A549 (cell line): Measurements from ENCODE around the gene DYNLRB1.
"Not testable (repeated sequence)": the region's sequence is repeated elsewhere in the genome, so short reads cannot be mapped to it uniquely, and the experiment has no call there.

Experiments used
- BCL3 ChIP-seq: fragments of >200 bp; sonication (Bioruptor Twin); formaldehyde crosslinking; IDR thresholded peaks from 3 replicates; pipeline ENCODE4 v1.6.1; 2016
- CEBPB ChIP-seq, 2 experiments: fragments of >200 bp in 1 of 2; sonication (Bioruptor Twin) in 1 of 2; formaldehyde crosslinking in 1 of 2; IDR thresholded peaks; 2 replicates each; pipeline ENCODE4 v1.6.1; 2012 to 2016
- CTCF ChIP-seq: fragments of >200 bp; sonication (Bioruptor Twin); formaldehyde crosslinking; IDR thresholded peaks from 3 replicates; pipeline ENCODE4 v1.5.1; 2016
- HEYL ChIP-seq: fragments of 250-450 bp; sonication (Bioruptor Pico); IDR thresholded peaks from 2 replicates; pipeline ENCODE4 v1.8.0; 2021; ENCODE audit warnings: mild to moderate bottlenecking, moderate library complexity
- HMGXB4 ChIP-seq: fragments of 250-450 bp; sonication (Bioruptor Pico); IDR thresholded peaks from 2 replicates; pipeline ENCODE4 v1.5.0; 2021; ENCODE audit warnings: mild to moderate bottlenecking, moderate library complexity, borderline replicate concordance
- JUNB ChIP-seq: fragments of >200 bp; sonication (Bioruptor Twin); formaldehyde crosslinking; IDR thresholded peaks from 2 replicates; pipeline ENCODE4 v1.6.1; 2016
- KDM1A ChIP-seq: fragments of 200-600 bp; sonication (generic); IDR thresholded peaks from 2 replicates; pipeline ENCODE4 v1.6.1; 2016; ENCODE audit warnings: low read depth, mild to moderate bottlenecking
- MAX ChIP-seq: IDR thresholded peaks from 2 replicates; pipeline ENCODE4 v1.6.1; 2012
- PBX3 ChIP-seq: IDR thresholded peaks from 2 replicates; pipeline ENCODE4 v1.6.1; 2012
- POLR2A ChIP-seq: IDR thresholded peaks from 2 replicates; pipeline ENCODE4 v1.6.1; 2012; ENCODE audit warnings: mild to moderate bottlenecking, low read length
- POLR2AphosphoS2 ChIP-seq: conservative IDR thresholded peaks from 2 replicates; pipeline ENCODE4 v1.6.1; 2012; ENCODE audit warnings: low read length, improper control_type of control experiment, inconsistent platforms
- REST ChIP-seq: fragments of 200-600 bp; sonication (generic); IDR thresholded peaks from 2 replicates; pipeline ENCODE4 v1.6.1; 2016; ENCODE audit warnings: antibody characterized with exemption, mild to moderate bottlenecking, moderate library complexity
- SMC3 ChIP-seq: fragments of >200 bp; sonication (Bioruptor Twin); formaldehyde crosslinking; IDR thresholded peaks from 3 replicates; pipeline ENCODE4 v1.6.1; 2018; ENCODE audit warnings: inconsistent platforms
- ZC3H11A ChIP-seq: fragments of 450-650 bp; IDR thresholded peaks from 2 replicates; pipeline ENCODE4 v1.6.1; 2014; ENCODE audit warnings: antibody characterized with exemption, mild to moderate bottlenecking

- not testable (repeated sequence) for TF ChIP-seq MAX; CTCF; POLR2A; REST; HEYL; KDM1A; HMGXB4 (CRISPR knock-in tag); BCL3; SMC3; ZC3H11A; POLR2AphosphoS2; CEBPB (IDR thresholded peaks at IDR 0.05); JUNB; PBX3
Observed at GRCh38 chr20:34483585-34484220, 32.5 kb upstream of the DYNLRB1 start.
